NCI-H2107 (cell line): ENCODE measurements around the gene ASB16.
A peak's percentile ranks its signal among the peaks of the same experiment; 100 is the strongest.
"Not testable (repeated sequence)": the region's sequence is repeated elsewhere in the genome, so short reads cannot be mapped to it uniquely, and the experiment has no call there.

Experiments
- DNase-seq: peaks from one replicate; lab custom pipeline; 2025; lab: John Stamatoyannopoulos, UW

The ASB16 gene, protein sequence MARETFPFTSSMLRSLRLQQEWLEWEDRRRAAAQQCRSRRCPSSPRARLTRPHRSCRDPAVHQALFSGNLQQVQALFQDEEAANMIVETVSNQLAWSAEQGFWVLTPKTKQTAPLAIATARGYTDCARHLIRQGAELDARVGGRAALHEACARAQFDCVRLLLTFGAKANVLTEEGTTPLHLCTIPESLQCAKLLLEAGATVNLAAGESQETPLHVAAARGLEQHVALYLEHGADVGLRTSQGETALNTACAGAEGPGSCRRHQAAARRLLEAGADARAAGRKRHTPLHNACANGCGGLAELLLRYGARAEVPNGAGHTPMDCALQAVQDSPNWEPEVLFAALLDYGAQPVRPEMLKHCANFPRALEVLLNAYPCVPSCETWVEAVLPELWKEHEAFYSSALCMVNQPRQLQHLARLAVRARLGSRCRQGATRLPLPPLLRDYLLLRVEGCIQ

DNA sequence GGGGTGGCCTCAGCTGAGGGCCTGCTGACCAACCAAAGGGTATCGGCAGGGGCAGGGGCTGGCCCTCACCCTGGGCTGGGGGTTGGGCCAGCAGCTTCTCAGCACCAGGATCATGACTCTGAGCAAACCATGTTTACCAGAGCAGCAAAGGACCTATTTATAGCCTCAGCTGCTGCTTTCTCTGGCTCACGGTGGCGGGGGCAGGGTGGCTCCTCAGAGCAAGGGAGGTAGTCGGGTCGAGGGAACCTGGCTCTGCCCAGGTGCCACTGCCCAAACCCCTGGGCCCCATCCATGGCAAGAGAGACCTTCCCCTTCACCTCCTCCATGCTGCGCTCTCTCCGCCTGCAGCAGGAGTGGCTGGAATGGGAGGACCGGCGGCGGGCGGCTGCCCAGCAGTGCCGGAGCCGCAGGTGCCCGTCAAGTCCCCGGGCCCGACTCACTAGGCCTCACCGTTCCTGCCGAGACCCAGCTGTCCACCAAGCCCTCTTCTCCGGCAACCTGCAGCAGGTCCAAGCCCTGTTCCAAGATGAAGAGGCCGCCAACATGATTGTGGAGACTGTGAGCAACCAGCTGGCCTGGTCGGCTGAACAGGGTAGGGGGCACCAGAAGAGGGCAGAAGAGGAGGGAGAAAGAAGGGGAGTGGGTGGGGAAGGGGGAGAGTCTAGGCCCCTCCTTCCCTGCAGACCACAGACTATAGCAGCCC is at the start of gene ASB16:
ASB16 (plus strand) TSS at position 206 of the 703 bp plus-strand sequence; CDS start at position 292, 86 bp downstream.
- DNase-seq, result no peak

DNA sequence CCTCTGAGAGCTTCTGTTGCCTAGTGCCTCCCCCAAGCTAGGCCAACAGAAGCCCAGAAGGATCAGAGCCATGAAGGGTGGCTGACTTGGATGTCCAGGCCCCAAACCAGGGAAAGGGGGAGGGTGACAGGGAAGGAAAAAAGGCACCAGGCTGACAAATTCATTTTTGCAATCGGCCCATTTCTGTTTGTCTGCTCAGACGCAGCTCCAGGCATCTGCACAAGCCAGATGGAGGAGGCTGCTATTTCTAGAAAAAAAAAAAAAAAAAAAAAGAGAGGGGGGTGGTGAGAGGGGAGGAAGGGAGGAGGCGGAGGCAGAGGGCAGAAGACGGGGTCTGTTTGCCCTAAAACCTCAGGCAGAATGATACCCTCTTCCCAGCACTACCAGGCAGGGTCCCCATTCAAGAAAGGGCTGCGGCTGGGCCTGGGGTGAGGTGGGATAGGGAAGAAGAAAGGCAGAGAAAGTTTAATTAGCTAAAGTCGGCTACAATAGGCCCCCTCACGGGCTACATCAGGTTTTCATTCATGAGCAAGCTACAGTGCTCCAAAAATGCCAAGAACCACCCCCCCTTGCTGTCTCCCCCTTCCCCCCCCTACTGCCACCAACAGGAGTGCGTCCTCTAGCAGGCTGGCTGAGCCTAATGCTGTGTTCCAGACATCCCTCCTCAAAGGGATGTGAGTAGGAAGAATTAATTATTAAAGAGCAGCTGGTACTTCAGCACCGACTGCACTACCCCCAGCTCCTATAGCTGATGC is 49.5 kb upstream of the ASB16 start:
- no peak for DNase-seq

DNA sequence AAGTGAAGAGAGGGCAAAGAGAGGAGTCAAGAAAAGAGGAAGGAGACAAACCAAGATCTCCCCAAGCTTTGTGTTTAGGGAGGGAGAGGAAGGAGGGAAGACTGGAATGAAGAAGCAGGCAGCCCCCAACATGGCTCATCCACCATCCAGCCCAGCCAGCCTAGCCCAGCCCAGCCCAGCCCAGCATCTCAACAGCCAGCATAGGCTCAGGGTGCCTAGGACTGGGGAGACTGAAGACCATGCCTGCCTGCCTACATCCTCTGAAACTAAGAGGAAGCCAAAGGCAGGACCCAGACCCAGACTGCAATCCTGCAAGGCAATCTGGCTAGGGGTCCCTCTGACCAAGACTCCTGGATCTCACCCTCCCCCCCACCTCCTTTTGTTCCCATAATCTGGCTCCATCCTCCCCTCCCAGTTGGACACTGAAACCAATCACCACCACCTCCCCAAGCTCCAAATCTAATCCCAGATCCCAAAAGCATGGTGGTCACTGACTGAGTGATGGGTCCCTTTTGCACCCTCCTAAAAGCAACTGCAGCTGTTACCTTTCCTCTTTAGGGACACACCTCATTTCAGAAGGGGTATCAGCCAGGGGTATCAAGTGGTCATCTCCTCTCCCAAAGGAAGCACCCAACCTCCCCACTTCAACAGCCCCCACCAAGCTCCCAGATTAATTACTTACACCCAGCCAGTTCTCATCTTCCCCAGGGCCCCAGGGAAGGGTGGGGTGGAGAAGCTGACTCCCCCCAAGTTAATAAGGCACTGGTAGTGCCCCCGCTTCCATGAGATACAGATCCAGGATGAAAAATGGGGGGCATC is 48.3 kb upstream of the ASB16 start:
- DNase-seq, result no peak

DNA sequence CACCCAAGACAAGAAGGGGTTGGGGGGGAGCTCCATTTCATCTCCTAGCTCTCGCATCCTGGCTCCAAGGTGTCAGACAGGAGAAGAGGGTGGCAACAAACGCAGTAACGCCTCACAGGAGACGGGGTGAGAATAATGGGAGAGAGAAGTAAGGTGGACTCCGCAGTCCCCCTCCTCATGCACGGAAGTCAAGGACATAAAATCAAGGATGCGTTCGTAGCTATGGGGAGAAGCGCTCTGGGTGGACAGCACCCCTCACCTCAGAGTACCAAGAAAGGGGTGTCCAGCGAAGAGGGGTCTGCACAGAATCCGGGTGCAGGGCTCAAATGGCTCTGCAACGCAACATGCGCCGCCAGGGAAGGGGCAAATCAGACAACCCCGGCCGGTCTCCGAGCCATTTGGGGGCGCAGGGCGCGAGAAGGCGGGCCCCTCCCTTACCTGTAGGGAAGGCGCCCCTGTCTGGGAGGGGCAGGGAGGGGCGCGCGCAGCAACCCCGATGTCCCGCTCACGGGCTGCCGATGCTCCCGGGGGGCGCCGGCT is 47.6 kb upstream of the ASB16 start:
- DNase-seq, result no peak

DNA sequence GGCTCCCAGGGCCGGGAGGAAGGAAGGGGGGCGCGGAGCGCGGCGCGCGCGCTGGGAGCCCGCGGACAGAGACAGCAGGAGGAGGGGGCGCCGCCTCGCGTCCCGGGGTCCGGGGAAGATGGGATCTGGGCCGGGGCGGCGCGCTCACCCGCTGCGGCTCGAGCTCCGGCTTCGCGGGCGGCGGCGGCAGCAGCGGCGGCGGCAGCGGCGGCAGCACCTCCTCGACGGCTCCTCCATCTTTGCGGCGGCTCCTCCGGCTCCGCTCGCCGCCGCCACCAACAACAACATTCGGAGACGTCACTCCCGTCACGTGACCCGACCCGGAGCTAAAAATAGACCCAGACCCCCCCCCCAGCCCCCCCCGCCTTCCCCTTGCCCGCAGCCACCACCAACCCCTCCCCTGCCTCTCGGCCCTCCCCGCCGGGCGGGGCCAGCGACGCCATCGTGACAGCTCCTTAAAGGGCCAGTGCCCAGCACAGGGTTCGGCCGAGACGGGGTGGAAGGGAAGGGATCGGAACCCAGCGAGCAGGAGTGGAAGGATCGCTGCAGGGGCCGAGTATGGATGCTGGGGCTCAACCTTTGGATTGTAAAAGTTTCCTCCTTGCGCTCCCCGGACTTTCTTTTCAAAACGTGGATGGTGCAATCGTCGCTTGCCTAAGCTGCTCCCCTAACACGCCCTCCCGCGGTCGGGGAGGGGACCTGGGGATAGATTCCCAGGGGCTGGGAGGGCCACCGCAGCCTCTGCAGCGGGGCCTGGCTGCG is 47.0 kb upstream of the ASB16 start, which contains the start of gene HDAC5:
HDAC5 (minus strand) TSS at position 286 of the 762 bp plus-strand sequence. CDS start 6,126 bp downstream, outside the sequence.
- DNase-seq, result peak; percentile 85

DNA sequence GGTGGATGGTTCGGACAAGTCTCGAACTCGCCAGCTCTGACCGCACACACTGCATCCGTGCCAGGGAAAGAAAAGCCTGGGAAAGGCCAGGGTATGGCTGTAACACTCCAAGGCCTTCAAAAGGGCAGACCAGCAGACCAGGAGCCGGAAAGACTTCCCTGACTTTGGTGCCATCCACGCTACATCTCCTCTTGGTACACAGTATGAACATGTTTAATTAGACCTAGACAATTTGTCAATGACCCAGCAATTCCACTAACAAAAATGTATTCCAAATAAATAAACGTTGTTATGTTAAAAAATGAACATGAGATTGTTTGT is 46.4 kb upstream of the ASB16 start:
- DNase-seq, result no peak

DNA sequence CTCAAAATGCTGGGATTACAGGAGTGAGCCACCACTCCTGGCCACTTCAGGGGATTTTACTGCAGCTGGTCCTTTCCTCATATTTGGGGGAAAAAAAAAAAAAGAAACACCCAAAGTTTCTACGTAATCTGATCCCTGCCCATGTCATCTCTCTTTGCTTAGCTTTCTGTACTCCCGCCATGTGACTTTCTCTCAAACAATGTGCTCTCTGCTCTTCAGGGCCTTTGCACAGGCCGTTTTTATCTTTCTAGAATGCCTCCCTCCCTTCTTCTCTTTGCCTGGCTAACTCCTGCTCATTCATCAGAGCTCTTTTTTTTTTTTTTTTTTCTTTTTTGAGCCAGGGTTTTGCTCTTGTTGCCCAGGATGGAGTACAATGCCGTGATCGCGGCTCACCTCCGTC is 42.1 kb upstream of the ASB16 start:
- DNase-seq, result no peak

DNA sequence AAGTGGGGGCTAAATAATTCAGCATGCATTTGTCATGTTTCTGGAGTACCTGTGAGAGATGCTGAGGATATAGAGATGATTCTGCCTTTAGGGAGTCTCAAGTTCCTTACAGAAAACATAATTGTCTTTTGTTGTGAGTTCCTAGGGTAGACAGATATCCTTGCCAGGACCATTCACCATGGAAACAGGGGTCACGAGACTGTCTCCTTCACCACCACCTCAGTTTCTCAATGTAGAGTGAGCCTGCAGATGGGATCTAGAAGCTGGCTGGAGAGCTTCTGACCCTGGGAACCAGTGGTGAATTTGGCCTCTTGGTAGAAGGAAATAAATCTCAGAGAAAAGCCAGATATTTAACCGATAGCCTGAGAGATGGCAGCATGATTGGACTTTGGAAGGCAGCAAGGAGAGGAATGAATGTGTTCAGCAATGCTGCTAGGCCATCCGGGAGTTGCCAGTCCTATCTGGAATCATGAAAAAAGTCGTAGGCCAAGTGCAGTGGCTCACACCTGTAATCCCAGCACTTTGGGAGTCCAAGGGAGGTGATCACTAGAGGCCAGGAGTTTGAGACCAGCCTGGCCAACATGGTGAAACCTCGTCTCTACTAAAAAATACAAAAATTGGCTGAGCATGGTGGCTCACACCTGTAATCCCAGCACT is 39.7 kb upstream of the ASB16 start:
- no peak for DNase-seq

DNA sequence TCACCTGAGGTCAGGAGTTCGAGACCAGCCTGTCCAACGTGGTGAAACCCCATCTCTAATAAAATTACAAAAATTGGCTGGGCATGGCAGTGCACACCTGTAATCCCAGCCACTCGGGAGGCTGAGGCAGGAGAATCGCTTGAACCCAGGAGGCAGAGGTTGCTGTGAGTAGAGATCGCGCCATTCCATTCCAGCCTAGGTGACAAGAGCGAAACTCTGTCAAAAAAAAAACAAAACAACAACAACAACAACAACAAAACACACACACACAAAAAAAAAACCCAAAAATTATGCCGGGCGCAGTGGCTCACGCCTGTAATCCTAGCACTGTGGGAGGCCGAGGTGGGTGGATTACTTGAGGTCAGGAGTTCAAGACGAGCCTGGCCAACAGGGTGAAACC is 39.1 kb upstream of the ASB16 start:
- DNase-seq, result not testable (repeated sequence)

DNA sequence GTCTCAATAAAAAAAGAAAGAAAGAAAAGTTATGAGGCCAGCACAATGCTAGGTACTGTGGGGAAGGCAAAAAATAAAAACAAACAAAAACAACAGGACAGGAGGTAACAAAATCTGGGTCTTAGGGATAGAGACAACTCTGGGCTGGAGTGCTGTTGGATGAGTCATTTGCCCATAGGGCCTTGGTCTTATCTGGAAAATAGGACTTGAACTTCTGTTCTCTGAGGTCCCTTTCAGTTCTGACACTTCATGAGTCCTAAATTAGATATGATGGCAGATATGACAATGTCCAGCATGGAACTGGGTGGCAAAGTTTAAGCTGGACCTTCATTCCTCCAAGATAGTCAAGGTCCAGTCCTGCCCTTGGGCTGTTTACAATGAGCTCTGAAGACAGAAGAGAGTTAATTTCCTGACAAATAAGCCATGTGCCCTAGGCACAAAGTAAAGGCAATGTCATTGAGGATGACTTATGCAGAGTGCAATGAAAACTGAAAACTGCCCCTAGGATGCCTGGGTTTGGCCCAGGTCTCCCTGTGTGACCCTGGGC is 38.2 kb upstream of the ASB16 start:
- no peak for DNase-seq

DNA sequence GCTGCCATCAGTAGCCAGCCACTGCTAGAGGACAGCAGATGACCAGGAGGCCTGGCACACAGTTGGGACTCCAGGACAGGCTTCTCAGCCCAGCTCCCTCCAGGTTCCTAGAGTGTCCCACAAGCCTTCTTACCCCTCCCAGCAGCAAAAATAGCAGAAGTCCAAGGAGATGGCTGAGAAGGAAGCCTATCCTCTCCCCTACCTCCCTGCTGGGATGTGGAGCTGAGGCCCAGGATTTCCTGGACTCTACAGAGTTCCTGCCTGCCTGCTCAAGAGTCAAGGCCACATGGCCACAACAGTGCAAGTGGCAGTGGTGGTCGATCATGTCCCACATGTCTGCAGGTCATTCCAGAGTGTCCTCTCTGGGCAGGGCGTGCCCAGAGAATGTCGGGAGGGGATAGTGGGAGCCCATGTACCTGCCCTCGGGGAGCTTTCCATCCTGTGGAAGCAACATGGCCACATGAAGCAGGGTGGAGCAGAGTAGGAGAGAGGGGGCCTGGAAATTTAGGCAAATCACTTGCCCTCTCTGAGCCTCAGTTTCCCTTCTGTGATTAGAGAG is 36.5 kb upstream of the ASB16 start:
- DNase-seq, result no peak

DNA sequence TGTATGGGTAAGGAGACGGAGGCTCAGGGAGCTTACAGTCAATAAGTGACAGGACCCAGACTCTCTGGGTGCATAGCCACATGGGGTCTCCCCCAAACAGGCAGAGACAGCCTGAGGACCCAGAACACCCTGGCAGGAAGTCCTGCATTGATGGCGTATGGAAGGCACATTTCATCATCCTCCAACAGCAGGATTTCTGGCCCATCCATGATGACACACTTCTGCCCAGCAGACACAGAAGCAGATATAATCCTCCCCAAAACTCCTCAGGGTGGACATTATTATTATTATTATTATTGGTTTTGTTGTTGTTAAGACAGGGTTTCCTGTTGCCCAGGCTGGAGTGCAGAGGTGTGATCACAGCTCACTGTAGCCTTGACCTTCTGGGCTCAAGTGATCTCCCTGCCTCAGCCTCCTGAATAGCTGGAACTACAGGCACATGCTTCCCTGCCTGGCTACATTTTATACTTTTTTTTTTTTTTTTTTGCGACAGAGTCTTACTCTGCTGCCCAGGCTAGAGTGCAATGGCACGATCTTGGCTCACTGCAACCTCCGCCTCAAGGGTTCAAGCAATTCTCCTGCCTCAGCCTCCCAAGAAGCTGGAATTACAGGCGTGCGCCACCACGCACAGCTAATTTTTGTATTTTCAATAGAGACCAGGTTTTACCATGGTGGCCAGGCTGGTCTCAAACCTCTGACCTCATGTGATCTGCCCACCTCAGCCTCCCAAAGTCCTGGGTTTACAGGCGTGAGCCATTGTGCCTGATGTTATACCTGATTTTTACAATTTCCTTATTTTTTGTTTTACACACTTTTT is 35.5 kb upstream of the ASB16 start:
- DNase-seq, result no peak

DNA sequence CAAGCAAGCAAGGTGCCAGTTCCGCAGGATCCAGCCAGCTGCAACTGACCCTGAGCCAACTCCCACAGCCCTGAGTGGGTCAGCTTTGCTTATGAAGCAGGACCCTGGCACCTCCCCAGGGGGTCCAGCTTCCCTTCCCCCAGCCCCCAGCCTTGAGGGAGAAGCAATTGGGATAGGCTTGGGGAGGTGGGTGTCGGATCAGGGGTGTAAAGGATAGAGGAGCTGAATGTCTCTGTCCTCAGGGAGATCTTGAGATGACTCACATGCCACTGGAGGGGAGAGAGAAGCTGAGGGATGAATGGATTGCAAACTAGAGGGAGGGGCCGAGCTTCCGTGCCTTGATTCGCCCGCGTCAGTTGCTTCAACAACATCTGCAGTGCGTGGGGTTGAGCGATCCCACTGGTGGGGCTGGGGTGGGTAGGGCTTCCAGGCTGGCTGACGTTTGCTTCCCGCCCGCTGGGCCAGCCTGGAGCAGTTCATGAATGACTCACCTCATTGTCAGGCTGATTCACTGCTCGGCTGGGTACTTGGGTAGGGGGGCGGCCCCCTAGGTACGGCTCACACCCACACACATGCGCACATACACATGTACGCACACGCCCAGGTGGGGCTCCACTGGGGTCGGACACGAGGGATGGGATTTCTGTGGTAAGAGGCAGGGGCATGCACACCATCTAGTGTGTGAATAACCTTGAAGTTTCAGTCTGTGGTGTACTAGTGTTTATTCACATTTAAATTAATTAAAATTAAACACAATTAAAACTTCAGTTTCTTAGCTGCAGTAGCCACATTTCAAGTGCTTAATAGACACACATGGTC is 32.4 kb upstream of the ASB16 start:
- no peak for DNase-seq

DNA sequence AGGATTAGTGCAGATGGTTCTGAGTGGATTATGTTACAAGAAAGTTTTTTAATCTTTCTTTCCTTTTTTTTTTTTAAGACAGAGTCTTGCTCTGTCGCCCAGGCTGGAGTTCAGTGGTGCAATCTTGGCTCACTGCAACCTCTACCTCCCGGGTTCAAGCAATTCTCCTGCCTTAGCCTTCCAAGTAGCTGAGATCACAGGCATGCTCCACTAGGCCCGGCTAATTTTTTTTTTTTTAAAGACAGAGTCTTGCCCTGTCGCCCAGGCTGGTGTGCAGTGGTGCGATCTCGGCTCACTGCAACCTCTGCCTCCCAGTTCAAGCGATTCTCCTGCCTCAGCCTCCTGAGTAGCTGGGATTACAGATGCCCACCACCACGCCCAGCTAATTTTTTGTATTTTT is 26.6 kb upstream of the ASB16 start:
- DNase-seq, result not testable (repeated sequence)

DNA sequence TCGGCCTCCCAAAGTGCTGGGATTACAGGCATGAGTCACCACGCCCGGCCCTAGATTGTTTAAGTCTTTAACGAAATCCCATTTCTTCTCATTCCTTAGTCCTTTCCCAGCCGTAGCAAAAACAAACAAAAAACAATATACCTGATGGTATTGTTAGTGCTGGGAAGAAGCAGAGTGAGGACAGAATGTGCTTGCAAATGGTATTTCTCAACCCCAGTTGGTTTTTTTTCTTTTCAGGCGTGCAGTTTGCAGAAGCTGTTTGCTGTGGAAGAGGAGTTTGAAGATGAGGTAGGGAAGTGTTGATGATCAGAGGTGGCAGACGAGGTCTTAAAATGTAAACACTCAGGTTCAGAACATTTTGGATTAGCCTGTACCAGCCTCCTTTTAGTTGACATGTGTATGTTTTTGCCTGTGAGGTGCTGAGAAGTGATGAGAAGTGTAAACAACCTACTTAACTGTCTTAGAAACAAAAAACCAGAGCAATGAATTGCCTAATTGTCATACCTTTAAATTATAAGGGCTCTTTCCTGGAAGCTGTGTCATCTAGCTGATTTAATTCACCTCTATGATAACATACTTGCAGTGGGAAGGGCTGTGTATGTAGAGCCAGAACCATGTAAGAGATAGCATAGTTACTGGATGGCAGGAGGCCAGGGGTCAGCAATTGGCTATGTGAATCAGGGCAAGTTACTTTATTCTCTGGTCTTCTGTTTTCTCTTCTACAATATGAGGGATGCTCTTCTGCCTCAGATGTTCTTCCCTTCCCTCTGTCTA is 25.4 kb upstream of the ASB16 start:
- no peak for DNase-seq

DNA sequence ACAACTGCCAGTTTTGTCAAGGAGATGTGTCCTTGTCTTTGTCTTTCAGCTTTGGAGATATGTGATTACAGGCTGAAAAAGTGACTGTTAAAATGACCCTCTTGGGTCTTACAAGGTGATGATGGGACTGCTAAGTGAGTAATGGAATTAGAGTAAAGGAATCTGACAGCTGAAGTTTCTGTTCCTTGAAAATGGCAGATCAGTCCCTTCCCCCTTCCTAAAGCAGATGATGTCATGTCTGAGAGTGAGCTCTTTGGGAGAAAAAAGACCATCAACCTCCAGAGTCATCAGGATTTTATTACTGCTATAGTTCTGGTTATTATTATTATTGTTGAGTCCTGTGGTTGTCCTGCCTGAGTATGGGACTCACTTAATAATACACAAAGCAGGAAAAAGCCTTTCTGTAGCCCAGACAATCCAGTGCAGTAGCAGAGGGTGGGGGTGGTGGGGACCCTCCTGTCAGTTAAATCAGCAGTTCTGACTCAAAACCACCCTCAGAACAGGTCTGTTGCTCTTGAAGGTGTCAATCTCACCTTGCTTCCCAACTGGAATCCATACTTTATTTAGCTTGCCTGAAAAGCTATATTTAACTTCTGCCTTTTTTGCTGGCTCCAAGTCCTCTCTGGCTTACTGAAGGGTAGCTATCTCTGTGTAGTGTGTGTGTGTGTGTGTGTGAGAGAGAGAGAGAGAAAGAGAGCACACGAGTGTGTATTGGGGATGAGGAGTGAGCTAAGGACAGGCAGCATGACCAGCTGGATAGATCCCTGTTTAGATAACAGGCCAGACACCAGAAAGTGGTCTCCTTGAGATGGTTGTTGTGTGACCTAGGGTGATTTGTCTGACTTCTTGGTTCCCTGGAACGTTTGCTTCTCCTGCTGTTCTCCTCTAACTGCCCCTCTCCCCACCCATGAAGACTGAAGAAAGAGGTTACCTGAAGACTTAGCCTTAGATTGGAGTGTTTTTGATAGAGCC is 23.8 kb upstream of the ASB16 start:
- DNase-seq, result no peak
